Omental fat pad (tissue), 4 donors: ENCODE results near the gene CDH15. TPM values are rescaled to one million over a fixed set of nuclear protein-coding genes. Genes with fewer than 3 reads are reported as not detected.
"Not testable (repeated sequence)": the region's sequence is repeated elsewhere in the genome, so short reads cannot be mapped to it uniquely, and the experiment has no call there.

Experiments
- ATAC-seq: fragments of 150-250 bp; one replicate; pipeline ENCODE4 v1.9.1; 2016; ENCODE audit warnings: mild to moderate bottlenecking, moderate library complexity; ENCODE audit not compliant: low FRiP score
- DNase-seq: peaks from one replicate; pipeline ENCODE4 v3.0.0-alpha.2; 2019; ENCODE audit warnings: low spot score
- CTCF ChIP-seq, 3 donors: fragments of 450-650 bp; IDR thresholded peaks; one replicate each; pipeline ENCODE4 v1.5.1; 2016 to 2017; ENCODE audit warnings: antibody characterized with exemption in 3 of 3, mild to moderate bottlenecking in 3 of 3, moderate library complexity in 2 of 3
- total RNA-seq, 4 donors: library from RNA; depleted of rRNA; stranded (reverse); fragments of >200 nt; gene quantifications; one replicate each; pipeline ENCODE4 v1.1.0, GENCODE V29; 2016

CDH15 gene
- total RNA-seq, 4 donors from 2014 or later = not detected

- DNase-seq (no peak), ATAC-seq (no peak)
- TF ChIP-seq CTCF (IDR thresholded peaks at IDR 0.05) = no peak
These were observed 7.6 kb downstream of the CDH15 start for GRCh38 chr16:89179148-89179484.

GRCh38 chr16:89179656-89180315, 8.2 kb downstream of the CDH15 start:
- ATAC-seq (no peak), DNase-seq (no peak)
- no peak for TF ChIP-seq CTCF (IDR thresholded peaks at IDR 0.05)

- no peak for TF ChIP-seq CTCF (IDR thresholded peaks at IDR 0.05)
- DNase-seq (no peak), ATAC-seq (no peak)
These were observed 11.9 kb downstream of the CDH15 start for GRCh38 chr16:89183463-89183862.

- DNase-seq (no peak), ATAC-seq (no peak)
- no peak for TF ChIP-seq CTCF (IDR thresholded peaks at IDR 0.05)
These were observed 12.6 kb downstream of the CDH15 start for GRCh38 chr16:89183975-89184676.

- ATAC-seq = no peak
- no peak for TF ChIP-seq CTCF (IDR thresholded peaks at IDR 0.05)
These were observed 13.1 kb downstream of the CDH15 start for GRCh38 chr16:89184677-89184932.

GRCh38 chr16:89184933-89185794, 13.6 kb downstream of the CDH15 start:
- ATAC-seq (no peak), DNase-seq (no peak)
- TF ChIP-seq CTCF (IDR thresholded peaks at IDR 0.05) = no peak

More at GRCh38 chr16:89184677-89184932, 13.1 kb downstream of the CDH15 start:
- no peak for DNase-seq

- DNase-seq, ATAC-seq: not testable (repeated sequence)
These were observed 14.5 kb downstream of the CDH15 start for GRCh38 chr16:89185887-89186592.

- DNase-seq, ATAC-seq: not testable (repeated sequence)
These were observed 15.1 kb downstream of the CDH15 start for GRCh38 chr16:89186593-89187031.
